HG02798 (cell line): Measurements from ENCODE around the gene XYLT1.

Experiments
- ATAC-seq: cut with Tn5 transposase; IDR thresholded peaks from one replicate; pipeline ENCODE4 v1.9.1; 2021; ENCODE audit warnings: mild to moderate bottlenecking; ENCODE audit not compliant: unreplicated experiment, poor library complexity

XYLT1 gene

GRCh38 chr16:17380613-17381012 lies 90.1 kb downstream of the XYLT1 start:
- ATAC-seq, result no peak

DNA sequence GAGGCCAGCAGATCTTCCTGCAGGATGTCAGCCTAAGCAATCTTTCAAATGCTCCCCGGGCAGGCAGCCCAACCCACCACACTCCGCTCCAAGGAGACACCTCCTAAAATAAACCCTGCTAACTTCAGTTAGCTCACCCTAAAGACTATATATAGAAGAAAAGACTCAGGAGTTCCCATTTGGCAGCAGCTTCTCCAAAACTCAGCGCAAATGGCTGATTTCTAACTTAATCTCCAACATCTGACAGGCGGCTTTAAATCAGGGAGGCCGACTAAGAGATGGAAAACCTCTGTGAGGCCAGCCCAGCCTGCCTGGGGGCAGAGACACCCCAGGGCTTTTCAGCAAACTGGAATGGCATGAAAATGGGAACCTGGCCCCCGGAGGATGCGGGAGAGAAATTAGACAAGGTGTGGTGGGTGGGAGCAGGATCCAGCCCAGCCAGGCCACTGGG lies 91.6 kb downstream of the XYLT1 start:
- no peak for ATAC-seq

- no peak for ATAC-seq
Observed at GRCh38 chr16:17377360-17378324, 93.1 kb downstream of the XYLT1 start.

- ATAC-seq, result no peak
Observed at GRCh38 chr16:17375461-17376304, 95.1 kb downstream of the XYLT1 start.

DNA sequence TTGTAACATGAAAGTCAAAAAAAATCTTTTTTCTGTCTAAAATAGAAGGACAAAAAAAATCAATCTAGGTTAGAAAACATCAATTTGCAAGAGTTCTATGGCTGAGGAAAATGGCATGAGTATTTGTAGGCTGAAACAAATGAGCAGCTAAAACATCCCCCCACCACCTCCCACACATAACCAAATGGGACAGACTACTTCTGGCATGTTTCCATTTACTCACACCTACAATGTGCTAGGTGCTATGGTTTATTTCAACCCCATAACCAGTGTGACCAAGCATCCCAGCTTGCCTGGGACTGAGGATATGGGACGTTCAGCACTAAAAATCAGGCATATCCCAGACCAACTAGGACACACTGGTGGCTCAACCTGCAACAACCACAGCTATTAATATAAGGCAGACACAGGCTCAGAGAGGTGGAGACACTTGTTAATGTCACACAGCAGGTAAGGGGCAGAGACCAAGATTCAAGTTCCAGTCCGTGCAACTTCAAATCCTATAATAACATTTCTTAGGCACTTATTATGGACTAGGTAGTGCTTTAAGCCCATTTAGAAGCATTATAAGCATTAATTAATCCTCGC lies 96.0 kb downstream of the XYLT1 start:
- ATAC-seq, result no peak

DNA sequence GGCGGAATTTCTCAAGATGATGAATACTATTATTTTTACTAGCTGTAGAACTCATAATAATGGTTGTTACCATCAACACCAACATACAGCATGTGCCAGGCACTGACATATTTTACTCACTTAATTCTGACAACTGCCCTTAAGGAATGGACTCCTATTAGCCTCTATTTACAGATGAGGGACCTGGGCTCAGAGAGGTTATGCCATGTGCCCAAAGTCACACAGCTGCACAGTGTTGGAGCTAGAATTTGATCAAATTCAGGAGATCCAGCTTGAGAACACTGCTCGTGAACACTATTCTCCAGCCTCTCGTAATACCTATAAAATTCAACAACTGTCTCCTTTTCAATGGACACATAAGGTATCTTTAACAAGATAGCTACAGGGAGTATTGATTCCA lies 97.2 kb downstream of the XYLT1 start:
- no peak for ATAC-seq

GRCh38 chr16:17372386-17372785 lies 98.4 kb downstream of the XYLT1 start:
- ATAC-seq, result no peak

DNA sequence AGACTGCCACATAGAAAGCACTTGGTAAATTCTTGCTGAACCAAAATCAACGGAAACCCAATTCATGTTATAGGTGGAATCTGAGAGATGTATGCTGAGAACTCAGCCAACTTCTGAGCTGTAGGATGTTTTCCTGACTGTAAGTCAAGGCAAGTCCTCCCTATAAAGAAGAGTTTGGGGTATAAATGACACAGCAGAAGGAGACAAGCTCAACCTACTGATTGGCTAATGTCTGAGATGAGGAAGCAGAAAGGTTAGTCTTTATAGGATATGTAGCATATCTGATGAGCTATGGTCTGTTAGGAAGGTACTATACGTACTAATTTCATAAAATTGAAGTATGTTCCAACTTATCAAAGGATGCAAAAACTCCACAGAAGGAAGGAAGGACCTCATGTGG lies 99.5 kb downstream of the XYLT1 start:
- ATAC-seq, result no peak

- ATAC-seq, result no peak
Observed at GRCh38 chr16:17370731-17371285, 100.0 kb downstream of the XYLT1 start.

- no peak for ATAC-seq
Observed at GRCh38 chr16:17370223-17370707, 100.5 kb downstream of the XYLT1 start.

- no peak for ATAC-seq
Observed at GRCh38 chr16:17369421-17370222, 101.1 kb downstream of the XYLT1 start.

DNA sequence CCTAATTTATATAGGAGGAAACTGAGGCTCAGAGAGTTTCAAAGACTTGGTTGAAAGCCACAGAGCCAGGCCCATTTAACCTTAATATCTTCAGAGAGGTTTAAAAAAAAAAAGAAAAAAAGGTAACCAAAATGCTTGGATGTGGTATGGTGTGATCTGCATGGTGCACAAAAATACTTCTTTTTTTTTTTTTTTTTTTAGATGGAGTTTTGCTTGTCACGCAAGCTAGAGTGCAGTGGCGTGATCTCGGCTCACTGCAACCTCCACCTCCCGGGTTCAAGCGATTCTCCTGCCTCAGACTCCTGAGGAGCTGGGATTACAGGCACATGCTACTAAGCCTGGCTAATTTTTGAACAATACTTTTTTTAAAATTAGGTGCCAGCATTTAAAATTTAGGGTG lies 101.8 kb downstream of the XYLT1 start:
- ATAC-seq, result no peak

GRCh38 chr16:17368446-17368845 lies 102.3 kb downstream of the XYLT1 start:
- ATAC-seq, result no peak

DNA sequence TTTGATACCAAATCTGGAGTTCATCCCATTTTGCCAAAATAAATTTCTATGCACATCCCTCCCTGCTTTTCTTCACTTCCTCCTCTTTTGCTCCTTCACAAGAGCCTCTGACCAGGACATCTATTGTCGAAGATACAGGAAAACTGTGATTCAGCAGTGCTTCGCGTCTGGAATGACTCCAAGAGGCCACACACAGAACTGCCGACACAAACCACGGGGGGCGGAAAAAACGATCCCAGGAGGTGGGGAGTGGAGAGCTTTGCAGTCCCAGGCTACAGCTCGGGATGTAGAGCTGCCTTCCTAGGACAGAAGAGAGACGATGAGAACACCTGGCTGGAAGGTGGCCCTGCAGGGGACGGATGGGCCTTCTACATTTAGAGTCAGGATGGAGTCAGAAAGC lies 102.8 kb downstream of the XYLT1 start:
- no peak for ATAC-seq

DNA sequence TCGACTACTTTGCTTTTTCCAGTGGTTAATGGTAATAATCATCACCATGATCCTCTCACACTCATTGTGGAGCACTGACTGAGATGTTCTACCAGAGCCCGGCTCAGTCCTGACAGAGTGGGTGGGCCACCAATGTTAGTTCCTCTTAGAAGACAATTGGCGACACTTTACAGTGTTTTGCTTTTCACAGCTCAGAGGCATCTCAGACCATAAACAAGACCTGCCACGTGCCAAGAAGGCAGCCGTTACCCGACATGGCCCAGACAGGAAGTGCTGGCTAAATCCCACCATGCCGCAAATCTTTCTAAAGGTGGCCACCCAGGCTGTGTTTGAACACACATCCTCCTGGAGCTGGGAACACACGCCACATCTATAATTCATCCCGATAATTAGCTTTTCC lies 103.7 kb downstream of the XYLT1 start:
- ATAC-seq, result no peak

DNA sequence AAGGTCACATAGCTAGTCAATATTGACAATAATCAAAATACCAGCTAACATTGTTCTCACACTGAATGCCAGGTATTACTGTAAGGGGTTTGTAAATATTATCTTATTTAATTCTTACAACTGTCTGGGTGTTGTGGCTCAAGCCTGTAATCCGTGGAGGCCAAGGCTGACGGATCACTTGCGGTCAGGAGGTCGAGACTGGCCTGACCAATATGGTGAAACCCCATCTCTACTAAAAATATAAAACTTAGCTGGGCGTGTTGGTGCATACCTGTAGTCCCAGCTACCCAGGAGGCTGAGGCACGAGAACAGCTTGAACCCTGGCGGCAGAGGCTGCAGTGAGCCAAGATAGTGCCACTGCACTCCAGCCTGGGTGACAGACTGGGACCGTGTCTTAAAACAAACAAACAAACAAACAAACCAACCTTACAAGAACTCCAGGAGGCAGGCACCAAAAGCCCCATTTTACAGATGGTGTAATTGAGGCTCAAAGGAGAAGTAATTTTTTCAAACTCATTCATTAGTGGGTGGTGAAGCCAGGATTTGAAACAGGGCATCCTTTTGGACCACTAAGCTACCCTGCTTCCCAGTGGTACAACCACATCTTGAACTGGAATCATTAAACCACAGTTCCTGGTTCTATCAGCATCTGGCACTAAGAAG lies 104.3 kb downstream of the XYLT1 start:
- no peak for ATAC-seq

- ATAC-seq, result no peak
Observed at GRCh38 chr16:17365591-17366298, 105.0 kb downstream of the XYLT1 start.

DNA sequence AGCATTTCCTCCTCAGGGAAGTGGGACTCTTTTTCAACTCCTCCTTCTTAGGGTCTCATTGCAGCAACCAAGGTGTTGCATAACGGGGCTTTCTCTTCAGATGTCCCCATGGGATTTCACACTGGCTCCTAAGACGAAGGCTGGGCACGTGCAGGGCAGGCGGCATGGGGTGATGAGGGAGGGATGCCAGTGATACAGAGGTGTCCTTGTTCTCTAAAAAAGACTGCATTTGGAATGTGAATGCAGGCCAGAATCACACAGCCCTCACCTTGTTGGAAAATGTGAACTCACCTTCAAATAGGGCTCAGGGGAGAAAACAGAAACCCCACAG lies 105.6 kb downstream of the XYLT1 start:
- no peak for ATAC-seq
